ENCODE data around the gene PRKCH. TPM values are rescaled to one million over a fixed set of nuclear protein-coding genes. Genes with fewer than 3 reads are reported as not detected.

PRKCH gene
- total and polyA plus RNA-seq, 2 of the 13 experiments (the other 11 are each of a cell fraction or from before 2014, with no cell fraction given), result 0.48 to 1.3 TPM

DNA sequence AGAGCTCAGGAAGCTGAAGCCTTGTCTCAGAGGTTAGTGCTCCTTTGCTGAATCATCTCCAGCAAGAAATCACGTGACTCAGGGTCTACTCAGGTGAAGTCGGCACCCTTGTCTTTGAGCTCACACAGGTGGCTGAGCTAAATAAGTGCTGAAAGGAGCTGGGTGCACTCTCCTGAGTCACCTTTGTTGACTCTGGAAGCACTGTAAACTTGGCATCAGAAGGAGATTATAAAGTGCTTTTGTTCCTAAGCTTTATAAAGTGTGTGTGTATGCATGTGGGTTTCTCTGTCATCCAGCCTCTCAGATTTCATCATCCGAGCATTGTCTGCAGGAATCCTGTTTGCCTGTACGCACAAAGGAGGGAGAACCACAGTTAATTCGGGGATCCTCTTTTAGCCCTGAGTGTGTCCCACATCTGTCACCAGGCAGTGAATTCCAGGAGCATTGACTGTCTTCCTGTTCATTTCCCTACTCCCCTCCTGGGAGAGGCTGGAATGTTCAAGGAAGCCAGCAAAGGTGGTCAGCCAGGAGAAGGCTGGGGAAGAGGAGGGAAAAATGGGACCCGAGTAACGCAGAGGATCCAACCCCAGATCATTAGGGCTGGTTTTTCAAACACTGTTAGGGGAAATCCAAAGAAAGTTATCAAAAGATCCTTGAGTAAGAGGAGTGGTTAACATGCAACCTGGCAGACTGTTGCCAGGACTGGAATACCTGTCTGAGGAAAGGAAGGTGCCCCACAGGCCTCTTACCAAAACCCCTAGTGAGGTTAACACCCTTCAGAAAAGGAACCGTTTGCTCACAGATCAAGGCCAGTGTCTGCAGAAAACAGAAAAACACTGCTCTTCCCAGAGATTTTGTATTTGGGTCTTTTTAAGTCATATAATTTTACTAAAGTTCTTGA, 216.4 kb downstream of the PRKCH start (continued):
- TF ChIP-seq, protein P1, sequence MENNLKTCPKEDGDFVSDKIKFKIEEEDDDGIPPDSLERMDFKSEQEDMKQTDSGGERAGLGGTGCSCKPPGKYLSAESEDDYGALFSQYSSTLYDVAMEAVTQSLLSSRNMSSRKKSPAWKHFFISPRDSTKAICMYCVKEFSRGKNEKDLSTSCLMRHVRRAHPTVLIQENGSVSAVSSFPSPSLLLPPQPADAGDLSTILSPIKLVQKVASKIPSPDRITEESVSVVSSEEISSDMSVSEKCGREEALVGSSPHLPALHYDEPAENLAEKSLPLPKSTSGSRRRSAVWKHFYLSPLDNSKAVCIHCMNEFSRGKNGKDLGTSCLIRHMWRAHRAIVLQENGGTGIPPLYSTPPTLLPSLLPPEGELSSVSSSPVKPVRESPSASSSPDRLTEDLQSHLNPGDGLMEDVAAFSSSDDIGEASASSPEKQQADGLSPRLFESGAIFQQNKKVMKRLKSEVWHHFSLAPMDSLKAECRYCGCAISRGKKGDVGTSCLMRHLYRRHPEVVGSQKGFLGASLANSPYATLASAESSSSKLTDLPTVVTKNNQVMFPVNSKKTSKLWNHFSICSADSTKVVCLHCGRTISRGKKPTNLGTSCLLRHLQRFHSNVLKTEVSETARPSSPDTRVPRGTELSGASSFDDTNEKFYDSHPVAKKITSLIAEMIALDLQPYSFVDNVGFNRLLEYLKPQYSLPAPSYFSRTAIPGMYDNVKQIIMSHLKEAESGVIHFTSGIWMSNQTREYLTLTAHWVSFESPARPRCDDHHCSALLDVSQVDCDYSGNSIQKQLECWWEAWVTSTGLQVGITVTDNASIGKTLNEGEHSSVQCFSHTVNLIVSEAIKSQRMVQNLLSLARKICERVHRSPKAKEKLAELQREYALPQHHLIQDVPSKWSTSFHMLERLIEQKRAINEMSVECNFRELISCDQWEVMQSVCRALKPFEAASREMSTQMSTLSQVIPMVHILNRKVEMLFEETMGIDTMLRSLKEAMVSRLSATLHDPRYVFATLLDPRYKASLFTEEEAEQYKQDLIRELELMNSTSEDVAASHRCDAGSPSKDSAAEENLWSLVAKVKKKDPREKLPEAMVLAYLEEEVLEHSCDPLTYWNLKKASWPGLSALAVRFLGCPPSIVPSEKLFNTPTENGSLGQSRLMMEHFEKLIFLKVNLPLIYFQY (CRISPR knock-in tag; IDR thresholded peaks at IDR 0.05; ENCODE audit: borderline replicate concordance), result no peak
- TF ChIP-seq PAXIP1 (CRISPR knock-in tag; conservative IDR thresholded peaks at IDR 0.05), result peak; percentile 66
- TF ChIP-seq IRF2 (CRISPR knock-in tag; IDR thresholded peaks at IDR 0.05), result peak; percentile 72
- TF ChIP-seq ZNF282 (IDR thresholded peaks at IDR 0.05; ENCODE audit: partially characterized antibody), result no peak
- no peak for TF ChIP-seq ZNF143 (CRISPR knock-in tag; IDR thresholded peaks at IDR 0.05)
- no peak for TF ChIP-seq NBN (conservative IDR thresholded peaks at IDR 0.05)
- TF ChIP-seq ZFP91 (CRISPR knock-in tag; IDR thresholded peaks at IDR 0.05; ENCODE audit: borderline replicate concordance), result no peak
- TF ChIP-seq ZNF430 (CRISPR knock-in tag; IDR thresholded peaks at IDR 0.05), result no peak
- no peak for TF ChIP-seq ZNF781 (CRISPR knock-in tag; IDR thresholded peaks at IDR 0.05; ENCODE audit: borderline replicate concordance, not compliant biosample characterization)
- TF ChIP-seq PRPF4 (IDR thresholded peaks at IDR 0.05; ENCODE audit: low read depth, low read length, poor library complexity, severe bottlenecking), result no peak
- TF ChIP-seq ZNF768 (CRISPR knock-in tag; IDR thresholded peaks at IDR 0.05), result no peak
- TF ChIP-seq TBX2 (CRISPR knock-in tag; IDR thresholded peaks at IDR 0.05; ENCODE audit: borderline replicate concordance), result peak; percentile 88
- TF ChIP-seq SP1 (IDR thresholded peaks at IDR 0.05), result no peak
- no peak for TF ChIP-seq SP1 (CRISPR knock-in tag; IDR thresholded peaks at IDR 0.05)
- no peak for TF ChIP-seq ZNF572 (CRISPR knock-in tag; IDR thresholded peaks at IDR 0.05)
- peak; percentile 72 for TF ChIP-seq RBFOX2 (IDR thresholded peaks at IDR 0.05; ENCODE audit: low read depth, low read length)
- no peak for TF ChIP-seq ZNF788 (CRISPR knock-in tag; IDR thresholded peaks at IDR 0.05; ENCODE audit: borderline replicate concordance)
- no peak for TF ChIP-seq KMT2B (CRISPR knock-in tag; IDR thresholded peaks at IDR 0.05)
- TF ChIP-seq NR2F6 (IDR thresholded peaks at IDR 0.05), result peak; percentile 75
- TF ChIP-seq NR2F6 (CRISPR knock-in tag; IDR thresholded peaks at IDR 0.05), result peak; percentile 76
- no peak for TF ChIP-seq U2AF2 (IDR thresholded peaks at IDR 0.05; ENCODE audit: low read depth, low read length)
